Tibial artery (tissue), 4 donors: ENCODE results near the gene SAA1.
"Not testable (repeated sequence)": the region's sequence is repeated elsewhere in the genome, so short reads cannot be mapped to it uniquely, and the experiment has no call there.

Experiments
- DNase-seq, 2 donors: peaks; one replicate each; pipeline ENCODE4 v3.0.0-alpha.2; 2019
- H3K27ac ChIP-seq, 2 donors: fragments of 200-600 bp; sonication (generic) in 1 of 2; 1 replicate in 1 of 2; 2 replicates in 1 of 2; pipeline ENCODE4 v1.5.1; 2018 to 2019; ENCODE audit warnings: mild to moderate bottlenecking in 1 of 2
- H3K27me3 ChIP-seq, 2 donors: fragments of 200-600 bp; sonication (generic) in 1 of 2; one replicate each; pipeline versions ENCODE4 v1.5.1 to v1.6.0; 2016 to 2019
- H3K36me3 ChIP-seq, 3 donors: fragments of 200-600 bp; sonication (generic) in 2 of 3; one replicate each; pipeline ENCODE4 v1.5.1; 2016 to 2019; ENCODE audit warnings: mild to moderate bottlenecking in 2 of 3
- H3K4me1 ChIP-seq, 4 donors: fragments of 200-600 bp; sonication (generic) in 2 of 4; 1 replicate in 3 of 4; 2 replicates in 1 of 4; pipeline ENCODE4 v1.5.1; 2016 to 2019
- H3K4me3 ChIP-seq, 2 donors: fragments of 200-600 bp; sonication (generic) in 1 of 2; 1 replicate in 1 of 2; 2 replicates in 1 of 2; pipeline ENCODE4 v1.5.1; 2018 to 2019; ENCODE audit warnings: mild to moderate bottlenecking in 2 of 2
- H3K9me3 ChIP-seq, 3 donors: fragments of 200-600 bp; sonication (generic) in 1 of 3; one replicate each; pipeline ENCODE4 v1.5.1; 2016 to 2019
- intact Hi-C: fragments of 100-400 bp; cut with DNase I; formaldehyde crosslinking; loops from one replicate; pipeline ENCODE4 v1.15.0; 2023; ENCODE audit warnings: low total_unique reads
- TF ChIP-seq, protein P1 (sequence below), 2 experiments: fragments of 200-600 bp in 1 of 2; fragments of 450-650 bp in 1 of 2; IDR thresholded peaks; one replicate each; pipeline ENCODE4 v1.5.1; 2017 to 2019; ENCODE audit warnings: antibody characterized with exemption in 2 of 2, mild to moderate bottlenecking in 1 of 2, moderate library complexity in 1 of 2

SAA1 gene

DNA sequence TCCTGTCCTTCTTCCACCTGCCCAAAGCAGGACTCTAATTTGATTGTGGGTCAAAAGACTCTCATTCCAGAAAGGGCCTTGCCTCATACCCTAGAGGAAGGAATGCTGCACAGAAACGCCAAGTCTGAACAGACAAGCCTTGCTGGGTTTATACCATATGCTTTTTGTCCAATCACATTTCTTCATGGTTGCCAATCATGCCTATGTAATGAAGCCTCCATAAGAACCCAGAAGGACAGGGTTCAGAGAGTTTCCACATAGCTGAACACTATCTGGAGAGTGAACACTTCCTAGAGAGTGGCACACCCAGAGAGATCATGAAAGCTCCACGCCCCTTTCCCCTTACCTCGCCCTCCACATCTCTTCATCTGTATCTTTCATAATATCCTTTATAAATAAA is 12.8 kb upstream of the SAA1 start:
- no peak overlapping the region for H3K4me3 ChIP-seq
- H3K9me3 ChIP-seq = no peaks in the 10 kb centered on the region
- TF ChIP-seq, protein P1, sequence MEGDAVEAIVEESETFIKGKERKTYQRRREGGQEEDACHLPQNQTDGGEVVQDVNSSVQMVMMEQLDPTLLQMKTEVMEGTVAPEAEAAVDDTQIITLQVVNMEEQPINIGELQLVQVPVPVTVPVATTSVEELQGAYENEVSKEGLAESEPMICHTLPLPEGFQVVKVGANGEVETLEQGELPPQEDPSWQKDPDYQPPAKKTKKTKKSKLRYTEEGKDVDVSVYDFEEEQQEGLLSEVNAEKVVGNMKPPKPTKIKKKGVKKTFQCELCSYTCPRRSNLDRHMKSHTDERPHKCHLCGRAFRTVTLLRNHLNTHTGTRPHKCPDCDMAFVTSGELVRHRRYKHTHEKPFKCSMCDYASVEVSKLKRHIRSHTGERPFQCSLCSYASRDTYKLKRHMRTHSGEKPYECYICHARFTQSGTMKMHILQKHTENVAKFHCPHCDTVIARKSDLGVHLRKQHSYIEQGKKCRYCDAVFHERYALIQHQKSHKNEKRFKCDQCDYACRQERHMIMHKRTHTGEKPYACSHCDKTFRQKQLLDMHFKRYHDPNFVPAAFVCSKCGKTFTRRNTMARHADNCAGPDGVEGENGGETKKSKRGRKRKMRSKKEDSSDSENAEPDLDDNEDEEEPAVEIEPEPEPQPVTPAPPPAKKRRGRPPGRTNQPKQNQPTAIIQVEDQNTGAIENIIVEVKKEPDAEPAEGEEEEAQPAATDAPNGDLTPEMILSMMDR (IDR thresholded peaks at IDR 0.05) = no peak
- intact Hi-C loops = no loop called here
- no peaks in the 10 kb centered on the region for H3K36me3 ChIP-seq
- no peak for DNase-seq
- no peaks in the 10 kb centered on the region for H3K27me3 ChIP-seq
- no peaks in the 10 kb centered on the region for H3K4me1 ChIP-seq
- no peak overlapping the region for H3K27ac ChIP-seq

- Histone ChIP-seq H3K27ac (no peak overlapping the region), H3K4me3 (no peak overlapping the region), H3K4me1 (no peaks in the 10 kb centered on the region), H3K36me3 (no peaks in the 10 kb centered on the region), H3K27me3 (no peaks in the 10 kb centered on the region), H3K9me3 (no peaks in the 10 kb centered on the region)
- intact Hi-C loops = no loop called here
- TF ChIP-seq, protein P1 (IDR thresholded peaks at IDR 0.05) = no peak
- no peak for DNase-seq
These were observed 12.2 kb upstream of the SAA1 start for GRCh38 chr11:18253778-18254338.

- no peaks in the 10 kb centered on the region for H3K4me1 ChIP-seq
- no peaks in the 10 kb centered on the region for H3K9me3 ChIP-seq
- H3K36me3 ChIP-seq = no peaks in the 10 kb centered on the region
- no peak overlapping the region for H3K4me3 ChIP-seq
- H3K27me3 ChIP-seq = no peaks in the 10 kb centered on the region
- no peak for DNase-seq
- TF ChIP-seq, protein P1 (IDR thresholded peaks at IDR 0.05) = no peak
- H3K27ac ChIP-seq = no peak overlapping the region
- intact Hi-C loops = no loop called here
These were observed 11.2 kb upstream of the SAA1 start for GRCh38 chr11:18254781-18255361.

- DNase-seq = no peak
- no peaks in the 10 kb centered on the region for H3K36me3 ChIP-seq
- no peak overlapping the region for H3K4me3 ChIP-seq
- H3K27ac ChIP-seq = no peak overlapping the region
- TF ChIP-seq, protein P1 (IDR thresholded peaks at IDR 0.05) = no peak
- H3K9me3 ChIP-seq = no peaks in the 10 kb centered on the region
- no peaks in the 10 kb centered on the region for H3K4me1 ChIP-seq
- no peaks in the 10 kb centered on the region for H3K27me3 ChIP-seq
- intact Hi-C loops = no loop called here
These were observed 6.8 kb upstream of the SAA1 start for GRCh38 chr11:18259259-18259658.

DNA sequence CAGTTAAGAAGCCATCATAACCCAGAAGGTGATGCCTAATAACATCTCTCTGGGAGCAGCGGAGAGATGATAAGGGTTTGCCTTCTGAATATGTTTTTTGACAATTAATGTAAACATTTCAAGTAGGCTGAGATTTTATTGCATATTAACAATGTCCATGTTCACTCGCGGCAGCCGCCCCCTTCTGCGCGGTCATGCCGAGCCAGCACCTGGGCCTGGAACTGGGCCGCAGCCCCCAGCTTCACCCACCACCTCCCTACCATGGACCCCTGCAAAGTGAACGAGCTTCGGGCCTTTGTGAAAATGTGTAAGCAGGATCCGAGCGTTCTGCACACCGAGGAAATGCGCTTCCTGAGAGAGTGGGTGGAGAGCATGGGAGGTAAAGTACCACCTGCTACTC is 4.3 kb upstream of the SAA1 start:
- Histone ChIP-seq H3K4me1 (no peaks in the 10 kb centered on the region), H3K9me3 (no peaks in the 10 kb centered on the region), H3K27ac (no peak overlapping the region), H3K36me3 (no peaks in the 10 kb centered on the region), H3K27me3 (no peaks in the 10 kb centered on the region), H3K4me3 (no peak overlapping the region)
- TF ChIP-seq, protein P1 (IDR thresholded peaks at IDR 0.05) = no peak
- no peak for DNase-seq
- intact Hi-C loops = no loop called here

DNA sequence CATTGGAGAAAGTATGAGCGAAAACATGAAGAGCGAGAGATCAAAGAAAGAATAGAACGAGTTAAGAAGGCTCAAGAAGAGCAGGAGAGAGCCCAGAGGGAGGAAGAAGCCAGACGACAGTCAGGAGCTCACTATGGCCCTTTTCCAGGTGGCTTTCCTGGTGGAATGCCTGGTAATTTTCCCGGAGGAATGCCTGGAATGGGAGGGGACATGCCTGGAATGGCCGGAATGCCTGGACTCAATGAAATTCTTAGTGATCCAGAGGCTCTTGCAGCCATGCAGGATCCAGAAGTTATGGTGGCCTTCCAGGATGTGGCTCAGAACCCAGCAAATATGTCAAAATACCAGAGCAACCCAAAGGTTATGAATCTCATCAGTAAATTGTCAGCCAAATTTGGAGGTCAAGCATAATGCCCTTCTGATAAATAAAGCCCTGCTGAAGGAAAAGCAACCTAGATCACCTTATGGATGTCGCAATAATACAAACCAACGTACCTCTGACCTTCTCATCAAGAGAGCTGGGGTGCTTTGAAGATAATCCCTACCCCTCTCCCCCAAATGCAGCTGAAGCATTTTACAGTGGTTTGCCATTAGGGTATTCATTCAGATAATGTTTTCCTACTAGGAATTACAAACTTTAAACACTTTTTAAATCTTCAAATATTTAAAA is 3.2 kb upstream of the SAA1 start:
- intact Hi-C loops, H3K4me3 ChIP-seq, H3K36me3 ChIP-seq, DNase-seq, H3K4me1 ChIP-seq, H3K9me3 ChIP-seq, H3K27me3 ChIP-seq, H3K27ac ChIP-seq: not testable (repeated sequence)
